OCI-LY3 (cell line): ENCODE results near the gene CSRP1.

Source experiments
- H2AFZ ChIP-seq: fragments of 200-600, 300-600 bp; shearing (Covaris generic); 2 replicates; pipeline ENCODE4 v1.6.0; 2014; ENCODE audit warnings: antibody characterized with exemption, low read depth, low read length
- H3K27ac ChIP-seq: fragments of 200-600, 300-600 bp; sonication (generic); 2 replicates; pipeline ENCODE4 v1.5.1; 2014; ENCODE audit warnings: mild to moderate bottlenecking, low read length, moderate library complexity, mixed read lengths
- H3K27me3 ChIP-seq: fragments of 200-600, 300-600 bp; sonication (generic); 2 replicates; pipeline ENCODE4 v1.6.1; 2014; ENCODE audit warnings: low read depth, low read length, mixed read lengths
- H3K36me3 ChIP-seq: fragments of 200-600, 300-600 bp; sonication (generic); replicated peaks from 2 replicates; pipeline ENCODE3; 2014; ENCODE audit warnings: low read depth, low read length, mixed read lengths
- H3K4me1 ChIP-seq: fragments of 300-600, 200-600 bp; sonication (generic); 2 replicates; pipeline ENCODE4 v1.6.1; 2014; ENCODE audit warnings: low read length, mixed read lengths
- H3K4me2 ChIP-seq: fragments of 200-600, 300-600 bp; sonication (generic); 2 replicates; pipeline ENCODE4 v1.6.1; 2014; ENCODE audit warnings: low read length, mixed read lengths
- H3K4me3 ChIP-seq: fragments of 300-600, 200-600 bp; sonication (generic); 2 replicates; pipeline ENCODE4 v1.5.1; 2014; ENCODE audit warnings: antibody characterized with exemption, mild to moderate bottlenecking, low read length, moderate library complexity
- H3K79me2 ChIP-seq: fragments of 300-600, 200-600 bp; shearing (Covaris generic); 2 replicates; pipeline ENCODE4 v1.6.1; 2014; ENCODE audit warnings: mild to moderate bottlenecking, low read length, mixed read lengths
- H3K9ac ChIP-seq: fragments of 300-600, 200-600 bp; shearing (Covaris generic); 2 replicates; pipeline ENCODE4 v1.6.0; 2014; ENCODE audit warnings: mild to moderate bottlenecking, low read length, moderate library complexity
- H3K9me3 ChIP-seq: fragments of 200-600, 300-600 bp; shearing (Covaris generic); 2 replicates; pipeline ENCODE4 v1.6.1; 2014; ENCODE audit warnings: low read length, mixed read lengths; ENCODE audit not compliant: insufficient read depth
- H4K20me1 ChIP-seq: fragments of 200-600, 300-600 bp; sonication (generic); 2 replicates; pipeline ENCODE4 v1.6.1; 2016; ENCODE audit warnings: low read length, mixed read lengths; ENCODE audit not compliant: insufficient read depth
- EZH2phosphoT487 ChIP-seq: fragments of 200-600 bp; shearing (Covaris generic); IDR thresholded peaks from 2 replicates; pipeline ENCODE4 v1.6.1; 2018; ENCODE audit warnings: antibody characterized with exemption, mixed run types, low read depth
- TF ChIP-seq, protein P1 (sequence below): fragments of 200-600, 300-600 bp; sonication (generic); IDR thresholded peaks from 2 replicates; pipeline ENCODE4 v1.5.1; 2014; ENCODE audit warnings: antibody characterized with exemption, low read length, low read depth

CSRP1 gene

DNA sequence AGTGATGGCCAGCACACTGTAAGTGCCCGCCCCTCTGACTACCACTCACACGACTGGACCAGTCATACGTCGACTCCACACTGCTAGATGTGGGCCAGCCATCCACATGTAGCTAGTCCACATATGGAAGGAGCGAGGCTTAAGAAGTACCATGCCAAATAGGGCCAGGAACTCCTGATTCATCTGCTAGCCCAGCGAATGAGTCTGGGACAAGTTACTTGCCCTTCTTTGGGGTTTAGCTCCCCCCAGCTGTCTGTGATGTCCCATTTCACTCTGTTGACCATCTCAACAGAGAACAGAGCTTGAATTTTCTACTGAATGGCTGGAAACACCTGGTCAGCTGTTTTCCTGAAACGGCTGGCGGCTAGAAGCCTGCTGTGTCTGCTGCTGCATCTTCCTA lies 5.8 kb downstream of the CSRP1 start:
- H3K27ac ChIP-seq, result no peak overlapping the region

DNA sequence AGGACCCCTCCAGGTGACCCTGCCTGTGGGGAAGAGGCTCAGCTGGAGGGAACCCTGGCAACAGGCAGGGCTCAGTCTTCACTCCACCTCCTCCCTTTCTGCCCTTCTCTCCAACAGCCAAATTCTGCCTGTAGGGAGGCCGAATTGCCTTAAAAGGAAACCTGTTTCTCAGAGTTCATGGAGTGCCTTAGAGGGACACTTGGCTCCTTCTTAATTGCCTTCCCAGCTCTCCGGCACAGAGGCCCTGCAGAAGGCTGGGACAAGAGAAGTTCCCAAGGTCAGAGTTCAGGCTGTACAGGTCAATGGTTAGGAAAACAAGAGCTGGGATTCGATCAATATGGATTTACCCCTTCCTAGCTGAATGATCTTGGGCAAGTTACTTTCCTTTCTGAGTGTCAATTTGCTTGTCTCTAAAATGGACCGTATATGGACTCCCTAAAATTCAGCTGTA lies 6.2 kb downstream of the CSRP1 start:
- Histone ChIP-seq H2AFZ (no peak overlapping the region), H3K27ac (no peak overlapping the region), H3K4me2 (no peak overlapping the region), H3K9me3 (no peaks in the 10 kb centered on the region), H4K20me1 (peaks cover 31% of the 10 kb centered on the region), H3K36me3 (peaks cover 36% of the 10 kb centered on the region), H3K4me1 (peaks cover 8% of the 10 kb centered on the region), H3K79me2 (peaks cover 66% of the 10 kb centered on the region), H3K4me3 (no peak overlapping the region), H3K9ac (no peak overlapping the region), H3K27me3 (no peaks in the 10 kb centered on the region)
- TF ChIP-seq EZH2phosphoT487, result no peak
- TF ChIP-seq, protein P1, sequence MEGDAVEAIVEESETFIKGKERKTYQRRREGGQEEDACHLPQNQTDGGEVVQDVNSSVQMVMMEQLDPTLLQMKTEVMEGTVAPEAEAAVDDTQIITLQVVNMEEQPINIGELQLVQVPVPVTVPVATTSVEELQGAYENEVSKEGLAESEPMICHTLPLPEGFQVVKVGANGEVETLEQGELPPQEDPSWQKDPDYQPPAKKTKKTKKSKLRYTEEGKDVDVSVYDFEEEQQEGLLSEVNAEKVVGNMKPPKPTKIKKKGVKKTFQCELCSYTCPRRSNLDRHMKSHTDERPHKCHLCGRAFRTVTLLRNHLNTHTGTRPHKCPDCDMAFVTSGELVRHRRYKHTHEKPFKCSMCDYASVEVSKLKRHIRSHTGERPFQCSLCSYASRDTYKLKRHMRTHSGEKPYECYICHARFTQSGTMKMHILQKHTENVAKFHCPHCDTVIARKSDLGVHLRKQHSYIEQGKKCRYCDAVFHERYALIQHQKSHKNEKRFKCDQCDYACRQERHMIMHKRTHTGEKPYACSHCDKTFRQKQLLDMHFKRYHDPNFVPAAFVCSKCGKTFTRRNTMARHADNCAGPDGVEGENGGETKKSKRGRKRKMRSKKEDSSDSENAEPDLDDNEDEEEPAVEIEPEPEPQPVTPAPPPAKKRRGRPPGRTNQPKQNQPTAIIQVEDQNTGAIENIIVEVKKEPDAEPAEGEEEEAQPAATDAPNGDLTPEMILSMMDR, result no peak

More for the DNA sequence above, 5.8 kb downstream of the CSRP1 start:
- Histone ChIP-seq H3K4me3 (no peak overlapping the region), H3K79me2 (peaks cover 71% of the 10 kb centered on the region), H3K27me3 (no peaks in the 10 kb centered on the region), H2AFZ (no peak overlapping the region), H3K4me2 (no peak overlapping the region), H3K9me3 (no peaks in the 10 kb centered on the region), H3K4me1 (peaks cover 13% of the 10 kb centered on the region), H4K20me1 (peaks cover 31% of the 10 kb centered on the region), H3K36me3 (peaks cover 32% of the 10 kb centered on the region), H3K9ac (no peak overlapping the region)
- TF ChIP-seq, protein P1, result no peak
- TF ChIP-seq EZH2phosphoT487, result no peak

DNA sequence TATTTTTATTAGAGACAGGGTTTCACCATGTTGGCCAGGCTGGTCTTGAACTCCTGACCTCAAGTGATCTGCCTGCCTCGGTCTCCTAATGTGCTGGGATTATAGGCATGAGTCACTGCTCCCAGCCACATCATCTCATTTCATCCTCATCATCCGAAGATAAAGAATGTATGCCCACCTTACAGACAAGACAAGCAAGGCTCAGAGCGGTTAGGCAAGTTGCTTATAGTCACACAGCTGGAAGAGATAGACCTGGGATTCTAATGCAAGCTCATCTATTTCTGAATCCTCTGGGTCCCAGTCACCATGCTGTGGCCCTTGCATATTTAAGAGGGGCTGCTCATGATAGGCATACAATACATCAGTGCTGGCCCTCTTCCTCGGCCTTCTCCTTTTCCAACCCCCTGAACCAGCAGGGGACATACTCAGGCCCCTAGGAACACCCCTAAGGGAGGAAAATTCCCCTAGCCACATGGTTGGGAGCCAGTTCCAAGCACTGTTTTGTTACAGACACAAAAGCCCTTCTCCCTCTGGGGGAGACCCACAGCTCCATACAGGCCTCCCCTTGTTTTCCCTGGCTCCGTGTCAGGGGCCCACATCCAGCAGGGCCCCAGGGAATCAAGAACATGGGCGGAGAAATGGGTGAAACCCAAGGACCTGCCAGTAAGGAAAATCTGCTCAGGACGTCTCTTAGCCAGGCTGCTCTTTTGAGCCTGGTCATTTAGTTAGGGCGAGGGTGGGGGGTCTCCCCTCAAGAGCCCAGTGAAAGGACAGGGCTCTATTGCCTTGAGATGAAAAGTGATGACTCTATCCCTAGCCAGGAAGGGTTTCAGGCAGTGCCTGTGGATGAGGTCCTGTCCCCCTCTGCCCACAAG lies 6.9 kb downstream of the CSRP1 start:
- Histone ChIP-seq H3K9ac (no peak overlapping the region), H3K9me3 (no peaks in the 10 kb centered on the region), H3K27ac (no peak overlapping the region), H4K20me1 (peaks cover 29% of the 10 kb centered on the region), H3K36me3 (peaks cover 41% of the 10 kb centered on the region), H3K4me2 (no peak overlapping the region), H2AFZ (no peak overlapping the region), H3K4me3 (no peak overlapping the region), H3K4me1 (peaks cover 2% of the 10 kb centered on the region), H3K79me2 (peaks cover 59% of the 10 kb centered on the region), H3K27me3 (no peaks in the 10 kb centered on the region)
- TF ChIP-seq EZH2phosphoT487, result no peak
- TF ChIP-seq, protein P1, result no peak

DNA sequence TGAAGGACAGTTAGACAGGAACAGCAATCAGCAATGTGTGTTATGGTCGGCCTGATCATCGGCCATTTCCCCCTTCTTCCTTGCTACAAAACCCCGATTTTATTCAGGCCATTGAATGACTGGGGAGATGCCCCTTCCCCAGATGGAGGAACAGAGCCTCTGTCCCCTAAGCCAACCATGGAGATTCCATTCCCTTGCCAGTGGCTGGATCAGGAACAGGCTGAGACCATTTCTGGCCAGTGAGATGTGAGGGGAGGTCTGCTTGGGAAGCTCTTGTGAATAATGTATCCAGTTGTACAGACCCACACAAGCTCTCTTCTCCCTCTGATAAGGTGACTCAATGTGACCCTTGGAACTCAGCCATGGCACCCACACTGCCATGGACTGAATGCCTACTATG lies 7.7 kb downstream of the CSRP1 start:
- Histone ChIP-seq H3K79me2 (peaks cover 51% of the 10 kb centered on the region), H3K4me1 (no peaks in the 10 kb centered on the region), H4K20me1 (peaks cover 27% of the 10 kb centered on the region), H3K4me3 (no peak overlapping the region), H3K4me2 (no peak overlapping the region), H3K27ac (no peak overlapping the region), H2AFZ (no peak overlapping the region), H3K9ac (no peak overlapping the region), H3K36me3 (peaks cover 49% of the 10 kb centered on the region), H3K27me3 (no peaks in the 10 kb centered on the region), H3K9me3 (no peaks in the 10 kb centered on the region)
- TF ChIP-seq, protein P1, result no peak
- TF ChIP-seq EZH2phosphoT487, result no peak
